ENCODE data around the gene EXOSC10. TPM values are rescaled to one million over a fixed set of nuclear protein-coding genes. Genes with fewer than 3 reads are reported as not detected.

The EXOSC10 gene
- polyA plus RNA-seq, 1 of the 3 experiments (the other 2 are of a cell fraction) = 62.5 TPM

- no peaks in the 10 kb centered on the region for H3K9me2 ChIP-seq
- no peaks in the 10 kb centered on the region for H3K9me3 ChIP-seq
- H3K36me3 ChIP-seq (replicated peaks in 1 of 2; ENCODE audit: control insufficient read depth in 1 of 2, insufficient read depth in 2 of 2, low read length in 1 of 2) = no peaks in the 10 kb centered on the region
- 17% methylated on average over 2 of the region's 2 CpGs for WGBS (ENCODE audit: low lambda C conversion rate)
- H3K4me1 ChIP-seq (ENCODE audit: control insufficient read depth in 1 of 2, insufficient read depth in 2 of 2, low read depth in 1 of 2, low read length in 1 of 2) = no peaks in the 10 kb centered on the region
- H3F3A ChIP-seq (replicated peaks; ENCODE audit: insufficient read depth) = no peaks in the 10 kb centered on the region
- no peak overlapping the region for H3K27ac ChIP-seq (ENCODE audit: low read depth in 2 of 2, low read length in 1 of 2)
- ChIA-PET POLR2A (no interaction called here), CTCF (interaction anchor here (1.7 to 3.7 kb wide), 6 partner anchors 11 to 606 kb away, joined by 4 to 118 read pairs (median 37); partner anchors contain the start of genes DISP3 and MASP2)
- no peaks in the 10 kb centered on the region for H3K79me2 ChIP-seq (ENCODE audit: insufficient read depth)
- TF ChIP-seq MEF2A (IDR thresholded peaks at IDR 0.05; ENCODE audit: borderline replicate concordance, low read depth) = no peak
- no peak for TF ChIP-seq CTCF (IDR thresholded peaks at IDR 0.05)
- no peak for TF ChIP-seq RCOR1 (IDR thresholded peaks at IDR 0.05; ENCODE audit: low read length)
- TF ChIP-seq MXI1 (IDR thresholded peaks at IDR 0.05; ENCODE audit: low read depth, low read length) = no peak
- TF ChIP-seq IRF3 (IDR thresholded peaks at IDR 0.05; ENCODE audit: low read depth, low read length) = no peak
- no peak for TF ChIP-seq POLR2AphosphoS5 (IDR thresholded peaks at IDR 0.05; ENCODE audit: low read depth, low read length)
- no peak for TF ChIP-seq FOSL2 (IDR thresholded peaks at IDR 0.05; ENCODE audit: borderline replicate concordance, low read depth)
- TF ChIP-seq PBX3 (IDR thresholded peaks at IDR 0.05) = no peak
- TF ChIP-seq EZH2phosphoT487 (IDR thresholded peaks at IDR 0.05; ENCODE audit: borderline replicate concordance, low read depth) = no peak
- no peak for TF ChIP-seq EP300 (IDR thresholded peaks at IDR 0.05; ENCODE audit: borderline replicate concordance in 1 of 2, low read depth in 1 of 2, low read length in 1 of 2)
- TF ChIP-seq JUND (IDR thresholded peaks at IDR 0.05) = no peak
- no peak for TF ChIP-seq MAX (IDR thresholded peaks at IDR 0.05; ENCODE audit: low read depth)
- no peak for TF ChIP-seq CHD2 (IDR thresholded peaks at IDR 0.05; ENCODE audit: low read length, partially characterized antibody)
- no peak for TF ChIP-seq TAF1 (IDR thresholded peaks at IDR 0.05; ENCODE audit: borderline replicate concordance, low read depth, low read length)
- no peak for TF ChIP-seq FOXJ3 (CRISPR knock-in tag; IDR thresholded peaks at IDR 0.05)
- H3K4me2 ChIP-seq = no peak overlapping the region
- DNase-seq = no peak
- no peak overlapping the region for H2AFZ ChIP-seq (ENCODE audit: low read depth)
- H3K4me3 ChIP-seq (ENCODE audit: low read depth in 2 of 2, low read length in 1 of 2) = no peak overlapping the region
- H3K27me3 ChIP-seq (ENCODE audit: insufficient read depth) = no peaks in the 10 kb centered on the region
- H3K9ac ChIP-seq = no peak overlapping the region
- H4K20me1 ChIP-seq (ENCODE audit: insufficient read depth) = no peaks in the 10 kb centered on the region
Measured at GRCh38 chr1:11039351-11040104, 60.1 kb downstream of the EXOSC10 start.
